GM13977 (cell line): ENCODE data around the gene CERS1.

ENCODE experiments used
- DNase-seq: peaks from one replicate; pipeline ENCODE4 v3.0.0; 2012; ENCODE audit warnings: low spot score
- CTCF ChIP-seq: IDR thresholded peaks from 2 replicates; pipeline ENCODE4 v1.5.1; 2012; ENCODE audit warnings: mild to moderate bottlenecking, control low read depth; ENCODE audit not compliant: insufficient read depth; ENCODE audit errors: extremely low read depth, missing control alignments
- in situ Hi-C: fragments of 300-500 bp; cut with MboI; formaldehyde crosslinking; loops from one replicate; pipeline ENCODE4 v1.12.0; 2022; ENCODE audit warnings: low sequenced_read_pairs, low pct_unique_long_range_greater_than_20kb, mixed read lengths, inconsistent platforms; ENCODE audit not compliant: unreplicated experiment

The CERS1 gene

GRCh38 chr19:18895824-18896341 lies at the start of gene CERS1:
CERS1 (minus strand) TSS chr19:18896158; CDS start chr19:18896072, 86 bp downstream.
- TF ChIP-seq CTCF: no peak
- DNase-seq: peak; percentile 81

GRCh38 chr19:18945297-18945696 lies 49.3 kb upstream of the CERS1 start:
- in situ Hi-C loops: no loop called here
- no peak for DNase-seq
- no peak for TF ChIP-seq CTCF

More at GRCh38 chr19:18895824-18896341, at the start of gene CERS1:
- in situ Hi-C loops: no loop called here

GRCh38 chr19:18943465-18943864 lies 47.5 kb upstream of the CERS1 start:
- no peak for DNase-seq
- TF ChIP-seq CTCF: no peak
- in situ Hi-C loops: no loop called here

GRCh38 chr19:18942692-18943091 lies 46.7 kb upstream of the CERS1 start:
- in situ Hi-C loops: no loop called here
- no peak for TF ChIP-seq CTCF

GRCh38 chr19:18941628-18942354 lies 45.8 kb upstream of the CERS1 start:
- no peak for TF ChIP-seq CTCF
- no peak for DNase-seq
- in situ Hi-C loops: no loop called here

More at GRCh38 chr19:18942692-18943091, 46.7 kb upstream of the CERS1 start:
- no peak for DNase-seq

- TF ChIP-seq CTCF: peak; percentile 57
- in situ Hi-C loops: no loop called here
- DNase-seq: peak; percentile 94
Measured at GRCh38 chr19:18940769-18941627, 45.0 kb upstream of the CERS1 start, which contains the start of gene HOMER3. HOMER3 (minus strand) TSS chr19:18941217; CDS start chr19:18938982, 2,235 bp downstream.
